Nucleus accumbens (tissue), 56 donors: ENCODE measurements around the gene GDF9.

Experiments used
- DNase-seq, 56 donors: peaks; one replicate each; lab custom pipeline; 2025; lab: John Stamatoyannopoulos, UW

The GDF9 gene

GRCh38 chr5:132839426-132840301 lies 26.6 kb downstream of the GDF9 start:
- no peak for DNase-seq

GRCh38 chr5:132838516-132839282 lies 27.6 kb downstream of the GDF9 start:
- peak in 2 of 56 donors; percentile 6 to 28 for DNase-seq

GRCh38 chr5:132837868-132838267 lies 28.4 kb downstream of the GDF9 start:
- no peak for DNase-seq

GRCh38 chr5:132836852-132837251 lies 29.4 kb downstream of the GDF9 start:
- DNase-seq = no peak

- DNase-seq = no peak
Observed at GRCh38 chr5:132834057-132834456, 32.2 kb downstream of the GDF9 start.

GRCh38 chr5:132832612-132833011 lies 33.7 kb downstream of the GDF9 start:
- DNase-seq = no peak

- no peak for DNase-seq
Observed at GRCh38 chr5:132831095-132831860, 35.0 kb downstream of the GDF9 start.

GRCh38 chr5:132830436-132831094 lies 35.7 kb downstream of the GDF9 start, which contains the start of gene SHROOM1:
TSS of gene SHROOM1 (minus strand) at chr5:132830647. CDS start at chr5:132826140, 4,507 bp downstream.
- DNase-seq = peak in 18 of 56 donors; percentile 14 to 65 (median 40)

- DNase-seq = peak in 47 of 56 donors; percentile 20 to 81 (median 62)
Observed at GRCh38 chr5:132829742-132830435, 36.4 kb downstream of the GDF9 start.

GRCh38 chr5:132828846-132829494 lies 37.3 kb downstream of the GDF9 start:
- no peak for DNase-seq

GRCh38 chr5:132827943-132828673 lies 38.2 kb downstream of the GDF9 start:
- DNase-seq = no peak

GRCh38 chr5:132826424-132827082 lies 39.7 kb downstream of the GDF9 start:
- no peak for DNase-seq

- DNase-seq = no peak
Observed at GRCh38 chr5:132825834-132826391, 40.4 kb downstream of the GDF9 start.

- no peak for DNase-seq
Observed at GRCh38 chr5:132825033-132825833, 41.0 kb downstream of the GDF9 start.

GRCh38 chr5:132824426-132824825 lies 41.8 kb downstream of the GDF9 start:
- no peak for DNase-seq

GRCh38 chr5:132823481-132824050 lies 42.7 kb downstream of the GDF9 start:
- DNase-seq = no peak
